ENCODE results near the gene GNG7.

DNA sequence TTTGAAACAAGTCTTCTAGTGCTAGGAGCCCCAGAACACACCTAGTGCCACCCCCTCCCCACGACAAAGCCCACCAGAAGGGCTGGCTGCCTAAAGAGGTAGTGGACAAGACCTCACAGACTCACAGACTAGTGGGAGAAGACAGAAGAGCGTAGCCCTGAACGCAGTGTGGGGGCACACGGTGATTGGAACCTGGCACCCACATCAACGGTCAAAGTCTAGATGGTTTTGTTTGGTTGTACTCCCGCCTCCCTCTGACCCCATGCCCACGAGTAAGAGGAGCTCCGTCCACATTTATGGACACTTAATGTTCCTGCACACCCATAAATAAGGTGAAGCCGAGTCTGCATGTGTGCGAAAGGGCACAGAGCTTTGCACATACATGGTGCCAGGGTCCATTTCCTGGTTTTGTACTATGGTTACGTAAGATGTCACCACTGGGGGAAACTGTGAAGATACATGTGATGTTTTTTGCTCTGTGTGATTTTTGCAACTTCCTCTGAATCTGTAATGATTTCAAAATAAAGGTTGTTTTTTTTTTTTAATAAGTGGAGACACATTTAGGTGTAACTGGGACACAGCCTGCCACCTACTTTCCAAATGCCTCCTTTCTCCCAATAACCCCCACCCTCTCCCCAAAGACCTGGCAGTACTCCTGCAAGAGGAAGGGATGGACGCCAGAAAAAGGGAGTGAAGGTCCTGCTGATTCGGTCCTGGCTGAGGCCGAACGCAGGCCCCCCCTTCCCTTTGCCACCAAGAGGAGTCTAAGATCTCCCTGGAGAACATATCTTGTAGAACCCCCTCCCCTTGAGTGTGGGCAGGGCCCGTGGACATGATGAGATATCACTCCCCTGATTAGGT, 72.8 kb downstream of the GNG7 start:
- TF ChIP-seq, protein P1, sequence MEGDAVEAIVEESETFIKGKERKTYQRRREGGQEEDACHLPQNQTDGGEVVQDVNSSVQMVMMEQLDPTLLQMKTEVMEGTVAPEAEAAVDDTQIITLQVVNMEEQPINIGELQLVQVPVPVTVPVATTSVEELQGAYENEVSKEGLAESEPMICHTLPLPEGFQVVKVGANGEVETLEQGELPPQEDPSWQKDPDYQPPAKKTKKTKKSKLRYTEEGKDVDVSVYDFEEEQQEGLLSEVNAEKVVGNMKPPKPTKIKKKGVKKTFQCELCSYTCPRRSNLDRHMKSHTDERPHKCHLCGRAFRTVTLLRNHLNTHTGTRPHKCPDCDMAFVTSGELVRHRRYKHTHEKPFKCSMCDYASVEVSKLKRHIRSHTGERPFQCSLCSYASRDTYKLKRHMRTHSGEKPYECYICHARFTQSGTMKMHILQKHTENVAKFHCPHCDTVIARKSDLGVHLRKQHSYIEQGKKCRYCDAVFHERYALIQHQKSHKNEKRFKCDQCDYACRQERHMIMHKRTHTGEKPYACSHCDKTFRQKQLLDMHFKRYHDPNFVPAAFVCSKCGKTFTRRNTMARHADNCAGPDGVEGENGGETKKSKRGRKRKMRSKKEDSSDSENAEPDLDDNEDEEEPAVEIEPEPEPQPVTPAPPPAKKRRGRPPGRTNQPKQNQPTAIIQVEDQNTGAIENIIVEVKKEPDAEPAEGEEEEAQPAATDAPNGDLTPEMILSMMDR (IDR thresholded peaks at IDR 0.05): no peak
- no peak for TF ChIP-seq POLR2A (IDR thresholded peaks at IDR 0.05)

All from testis (tissue), 2 donors.